Effector memory CD8-positive, alpha-beta T cell (primary cell): ENCODE data around the gene GCAT.

Source experiments
- ATAC-seq: fragments of 150-1000 bp; cut with Tn5 transposase; replicated peaks from 2 replicates; pipeline ENCODE4 v1.10.0; 2021; ENCODE audit warnings: mild to moderate bottlenecking, moderate library complexity
- DNase-seq, 3 experiments: peaks; one replicate each; pipeline ENCODE4 v3.0.0; 2021
- H3K27ac Mint-ChIP-seq, 2 donors: one replicate each; pipeline ENCODE4 v1.8.0; 2022; ENCODE audit warnings: mild to moderate bottlenecking in 2 of 2, mixed read lengths in 2 of 2, moderate library complexity in 2 of 2
- H3K27me3 Mint-ChIP-seq, 2 donors: one replicate each; pipeline ENCODE4 v1.8.0; 2022; ENCODE audit warnings: mixed read lengths in 2 of 2
- H3K36me3 Mint-ChIP-seq: one replicate; pipeline ENCODE4 v1.8.0; 2022; ENCODE audit warnings: mild to moderate bottlenecking, moderate library complexity, mixed read lengths; ENCODE audit not compliant: insufficient read depth
- H3K4me1 Mint-ChIP-seq, 2 donors: one replicate each; pipeline ENCODE4 v1.8.0; 2022; ENCODE audit warnings: low read depth in 2 of 2, mixed read lengths in 2 of 2
- H3K4me3 Mint-ChIP-seq, 2 donors: one replicate each; pipeline ENCODE4 v1.8.0; 2022; ENCODE audit warnings: mild to moderate bottlenecking in 2 of 2, mixed read lengths in 2 of 2, moderate library complexity in 2 of 2
- H3K9me3 Mint-ChIP-seq, 2 donors: one replicate each; pipeline ENCODE4 v1.8.0; 2022; ENCODE audit warnings: mixed read lengths in 2 of 2

GCAT gene

GRCh38 chr22:37848587-37849088, 40.9 kb downstream of the GCAT start:
- no peak for ATAC-seq
- peak overlapping the region; percentile 99 for H3K27ac Mint-ChIP-seq
- H3K36me3 Mint-ChIP-seq = peaks cover 40% of the 10 kb centered on the region
- H3K27me3 Mint-ChIP-seq = no peaks in the 10 kb centered on the region
- H3K4me1 Mint-ChIP-seq = peaks cover 20 to 40% of the 10 kb centered on the region in 2 donors
- no peaks in the 10 kb centered on the region for H3K9me3 Mint-ChIP-seq
- H3K4me3 Mint-ChIP-seq = peak overlapping the region; percentile 92 to 100
- peak in 2 of 3 experiments; percentile 8 to 14 for DNase-seq

GRCh38 chr22:37849089-37849751, 41.5 kb downstream of the GCAT start, which contains the start of gene EIF3L:
Gene EIF3L (plus strand): TSS chr22:37849419. CDS start chr22:37849450, 31 bp downstream.
- Mint-ChIP-seq H3K27me3 (no peaks in the 10 kb centered on the region), H3K36me3 (peaks cover 43% of the 10 kb centered on the region), H3K4me1 (peaks cover 22 to 44% of the 10 kb centered on the region in 2 donors), H3K4me3 (peak within 1 kb of the TSS; percentile 92 to 100), H3K9me3 (no peaks in the 10 kb centered on the region), H3K27ac (peak within 1 kb of the TSS; percentile 99)
- DNase-seq = peak; percentile 80 to 82 (median 81)
- ATAC-seq = peak; percentile 69

- Mint-ChIP-seq H3K36me3 (peaks cover 55% of the 10 kb centered on the region), H3K4me1 (peaks cover 29 to 53% of the 10 kb centered on the region in 2 donors), H3K4me3 (peak overlapping the region; percentile 92 to 100), H3K27ac (peak overlapping the region in 1 of 2 donors; percentile 17), H3K27me3 (no peaks in the 10 kb centered on the region), H3K9me3 (no peaks in the 10 kb centered on the region)
- no peak for DNase-seq
- no peak for ATAC-seq
These were observed 43.1 kb downstream of the GCAT start for GRCh38 chr22:37850801-37851200.

GRCh38 chr22:37852418-37852817, 44.7 kb downstream of the GCAT start:
- Mint-ChIP-seq H3K27me3 (no peaks in the 10 kb centered on the region), H3K27ac (peak overlapping the region in 1 of 2 donors; percentile 27), H3K9me3 (no peaks in the 10 kb centered on the region), H3K4me1 (peaks cover 29 to 53% of the 10 kb centered on the region in 2 donors), H3K4me3 (no peak overlapping the region), H3K36me3 (peaks cover 71% of the 10 kb centered on the region)
- DNase-seq (no peak), ATAC-seq (no peak)

- DNase-seq (no peak), ATAC-seq (no peak)
- no peaks in the 10 kb centered on the region for H3K9me3 Mint-ChIP-seq
- no peaks in the 10 kb centered on the region for H3K27me3 Mint-ChIP-seq
- peaks cover 85% of the 10 kb centered on the region for H3K36me3 Mint-ChIP-seq
- H3K27ac Mint-ChIP-seq = no peak overlapping the region
- no peak overlapping the region for H3K4me3 Mint-ChIP-seq
- peaks cover 19 to 39% of the 10 kb centered on the region in 2 donors for H3K4me1 Mint-ChIP-seq
These were observed 47.2 kb downstream of the GCAT start for GRCh38 chr22:37854946-37855345.

- H3K9me3 Mint-ChIP-seq = no peaks in the 10 kb centered on the region
- no peak overlapping the region for H3K27ac Mint-ChIP-seq
- H3K36me3 Mint-ChIP-seq = peaks cover 90% of the 10 kb centered on the region
- no peak for DNase-seq
- ATAC-seq = no peak
- peaks cover 18 to 37% of the 10 kb centered on the region in 2 donors for H3K4me1 Mint-ChIP-seq
- no peaks in the 10 kb centered on the region for H3K27me3 Mint-ChIP-seq
- no peak overlapping the region for H3K4me3 Mint-ChIP-seq
These were observed 47.7 kb downstream of the GCAT start for GRCh38 chr22:37855462-37855861.

GRCh38 chr22:37860796-37861421, 53.2 kb downstream of the GCAT start:
- H3K9me3 Mint-ChIP-seq = no peaks in the 10 kb centered on the region
- no peak for DNase-seq
- H3K36me3 Mint-ChIP-seq = peaks cover 84% of the 10 kb centered on the region
- peaks cover 4 to 10% of the 10 kb centered on the region in 2 donors for H3K4me1 Mint-ChIP-seq
- ATAC-seq = no peak
- no peak overlapping the region for H3K4me3 Mint-ChIP-seq
- peak overlapping the region in 1 of 2 donors; percentile 46 for H3K27ac Mint-ChIP-seq
- H3K27me3 Mint-ChIP-seq = no peaks in the 10 kb centered on the region

GRCh38 chr22:37862570-37863325, 55.0 kb downstream of the GCAT start:
- no peaks in the 10 kb centered on the region for H3K9me3 Mint-ChIP-seq
- peaks cover 82% of the 10 kb centered on the region for H3K36me3 Mint-ChIP-seq
- H3K27me3 Mint-ChIP-seq = no peaks in the 10 kb centered on the region
- ATAC-seq = no peak
- H3K4me3 Mint-ChIP-seq = no peak overlapping the region
- peaks cover 4 to 10% of the 10 kb centered on the region in 2 donors for H3K4me1 Mint-ChIP-seq
- DNase-seq = no peak
- H3K27ac Mint-ChIP-seq = peak overlapping the region in 1 of 2 donors; percentile 76

GRCh38 chr22:37865510-37865909, 57.8 kb downstream of the GCAT start:
- Mint-ChIP-seq H3K27ac (no peak overlapping the region), H3K36me3 (peaks cover 82% of the 10 kb centered on the region), H3K4me3 (no peak overlapping the region), H3K9me3 (no peaks in the 10 kb centered on the region), H3K4me1 (peaks cover 7 to 9% of the 10 kb centered on the region in 2 donors), H3K27me3 (no peaks in the 10 kb centered on the region)
- DNase-seq = no peak
- no peak for ATAC-seq
